HepG2 (cell line): Measurements from ENCODE around the gene SSC5D. TPM values are rescaled to one million over a fixed set of nuclear protein-coding genes. Genes with fewer than 3 reads are reported as not detected.

ENCODE experiments used
- PCBP1 ChIP-seq: fragments of 200-400 bp; formaldehyde crosslinking; IDR thresholded peaks from 2 replicates; pipeline ENCODE4 v1.6.1; 2017; ENCODE audit warnings: mild to moderate bottlenecking, low read depth, low read length, borderline replicate concordance
- polyA plus RNA-seq, 8 experiments: library from polyadenylated mRNA; depleted of rRNA in 3 of 8; stranded (reverse) in 7 of 8; unstranded in 1 of 8; fragments of >200 nt; fragmentation: Illumina TruSeq in 4 of 8; extraction: Trizol in 4 of 8; gene quantifications; 2 replicates each; pipeline versions ENCODE4 v1.2.1 to v1.2.3, GENCODE V29; 2011 to 2016; ENCODE audit warnings: low read depth in 4 of 8, missing spikeins in 1 of 8, mixed read lengths in 1 of 8; ENCODE audit not compliant: insufficient read depth in 1 of 8
- total RNA-seq, 5 experiments: library from RNA; depleted of rRNA; stranded (reverse); fragments of >200 nt; fragmentation: Illumina TruSeq; extraction: Trizol; gene quantifications; 2 replicates each; pipeline ENCODE4 v1.2.3, GENCODE V29; 2016; ENCODE audit warnings: low read depth in 1 of 5
- TF ChIP-seq, protein P1 (sequence below), 2 experiments: fragments of 450-650 bp in 1 of 2; sonication (generic) in 1 of 2; formaldehyde crosslinking in 1 of 2; IDR thresholded peaks; 2 replicates each; pipeline versions ENCODE4 v1.6.1 to v1.8.0; 2016 to 2022; ENCODE audit warnings: antibody characterized with exemption in 1 of 2, mild to moderate bottlenecking in 1 of 2, missing genetic modification reagents in 1 of 2
- TF ChIP-seq, protein P2 (sequence below): sonication (generic); formaldehyde crosslinking; IDR thresholded peaks from 2 replicates; pipeline ENCODE4 v1.4.0; 2020; ENCODE audit warnings: missing genetic modification reagents

SSC5D gene
- total and polyA plus RNA-seq, 2 of the 13 experiments (the other 11 are each of a cell fraction or from before 2014, with no cell fraction given), result not detected

- TF ChIP-seq, protein P1, sequence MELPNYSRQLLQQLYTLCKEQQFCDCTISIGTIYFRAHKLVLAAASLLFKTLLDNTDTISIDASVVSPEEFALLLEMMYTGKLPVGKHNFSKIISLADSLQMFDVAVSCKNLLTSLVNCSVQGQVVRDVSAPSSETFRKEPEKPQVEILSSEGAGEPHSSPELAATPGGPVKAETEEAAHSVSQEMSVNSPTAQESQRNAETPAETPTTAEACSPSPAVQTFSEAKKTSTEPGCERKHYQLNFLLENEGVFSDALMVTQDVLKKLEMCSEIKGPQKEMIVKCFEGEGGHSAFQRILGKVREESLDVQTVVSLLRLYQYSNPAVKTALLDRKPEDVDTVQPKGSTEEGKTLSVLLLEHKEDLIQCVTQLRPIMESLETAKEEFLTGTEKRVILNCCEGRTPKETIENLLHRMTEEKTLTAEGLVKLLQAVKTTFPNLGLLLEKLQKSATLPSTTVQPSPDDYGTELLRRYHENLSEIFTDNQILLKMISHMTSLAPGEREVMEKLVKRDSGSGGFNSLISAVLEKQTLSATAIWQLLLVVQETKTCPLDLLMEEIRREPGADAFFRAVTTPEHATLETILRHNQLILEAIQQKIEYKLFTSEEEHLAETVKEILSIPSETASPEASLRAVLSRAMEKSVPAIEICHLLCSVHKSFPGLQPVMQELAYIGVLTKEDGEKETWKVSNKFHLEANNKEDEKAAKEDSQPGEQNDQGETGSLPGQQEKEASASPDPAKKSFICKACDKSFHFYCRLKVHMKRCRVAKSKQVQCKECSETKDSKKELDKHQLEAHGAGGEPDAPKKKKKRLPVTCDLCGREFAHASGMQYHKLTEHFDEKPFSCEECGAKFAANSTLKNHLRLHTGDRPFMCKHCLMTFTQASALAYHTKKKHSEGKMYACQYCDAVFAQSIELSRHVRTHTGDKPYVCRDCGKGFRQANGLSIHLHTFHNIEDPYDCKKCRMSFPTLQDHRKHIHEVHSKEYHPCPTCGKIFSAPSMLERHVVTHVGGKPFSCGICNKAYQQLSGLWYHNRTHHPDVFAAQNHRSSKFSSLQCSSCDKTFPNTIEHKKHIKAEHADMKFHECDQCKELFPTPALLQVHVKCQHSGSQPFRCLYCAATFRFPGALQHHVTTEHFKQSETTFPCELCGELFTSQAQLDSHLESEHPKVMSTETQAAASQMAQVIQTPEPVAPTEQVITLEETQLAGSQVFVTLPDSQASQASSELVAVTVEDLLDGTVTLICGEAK (IDR thresholded peaks at IDR 0.05), result no peak
- TF ChIP-seq, protein P1 (CRISPR knock-in tag; IDR thresholded peaks at IDR 0.05), result no peak
- no peak for TF ChIP-seq PCBP1
- TF ChIP-seq, protein P2, sequence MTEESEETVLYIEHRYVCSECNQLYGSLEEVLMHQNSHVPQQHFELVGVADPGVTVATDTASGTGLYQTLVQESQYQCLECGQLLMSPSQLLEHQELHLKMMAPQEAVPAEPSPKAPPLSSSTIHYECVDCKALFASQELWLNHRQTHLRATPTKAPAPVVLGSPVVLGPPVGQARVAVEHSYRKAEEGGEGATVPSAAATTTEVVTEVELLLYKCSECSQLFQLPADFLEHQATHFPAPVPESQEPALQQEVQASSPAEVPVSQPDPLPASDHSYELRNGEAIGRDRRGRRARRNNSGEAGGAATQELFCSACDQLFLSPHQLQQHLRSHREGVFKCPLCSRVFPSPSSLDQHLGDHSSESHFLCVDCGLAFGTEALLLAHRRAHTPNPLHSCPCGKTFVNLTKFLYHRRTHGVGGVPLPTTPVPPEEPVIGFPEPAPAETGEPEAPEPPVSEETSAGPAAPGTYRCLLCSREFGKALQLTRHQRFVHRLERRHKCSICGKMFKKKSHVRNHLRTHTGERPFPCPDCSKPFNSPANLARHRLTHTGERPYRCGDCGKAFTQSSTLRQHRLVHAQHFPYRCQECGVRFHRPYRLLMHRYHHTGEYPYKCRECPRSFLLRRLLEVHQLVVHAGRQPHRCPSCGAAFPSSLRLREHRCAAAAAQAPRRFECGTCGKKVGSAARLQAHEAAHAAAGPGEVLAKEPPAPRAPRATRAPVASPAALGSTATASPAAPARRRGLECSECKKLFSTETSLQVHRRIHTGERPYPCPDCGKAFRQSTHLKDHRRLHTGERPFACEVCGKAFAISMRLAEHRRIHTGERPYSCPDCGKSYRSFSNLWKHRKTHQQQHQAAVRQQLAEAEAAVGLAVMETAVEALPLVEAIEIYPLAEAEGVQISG (CRISPR knock-in tag), result no peak
Measured at GRCh38 chr19:55546822-55547614, 58.8 kb downstream of the SSC5D start (continued).
